RWPE1 (cell line): Measurements from ENCODE around the gene RPS17.
"Not testable (repeated sequence)": the region's sequence is repeated elsewhere in the genome, so short reads cannot be mapped to it uniquely, and the experiment has no call there.

Experiments used
- CTCF ChIA-PET: fragments of 350-600 bp; sonication (Branson Sonifier 250); formaldehyde crosslinking; extraction: SDS; loops from one replicate; lab custom pipeline; 2021; lab: Yijun Ruan, JAX
- POLR2A ChIA-PET: fragments of 400-600 bp; formaldehyde crosslinking; extraction: SDS; loops from one replicate; lab custom pipeline; 2020; ENCODE audit warnings: antibody characterized with exemption; ENCODE audit not compliant: low non-redundant PET; lab: Yijun Ruan, JAX
- DNase-seq: peaks from one replicate; pipeline ENCODE4 v3.0.0; 2012; ENCODE audit warnings: low spot score
- H3K27ac ChIP-seq: fragments of 450-650 bp; 2 replicates; pipeline ENCODE4 v1.5.1; 2017
- CTCF ChIP-seq: fragments of 450-650 bp; conservative IDR thresholded peaks from 2 replicates; pipeline ENCODE4 v1.5.1; 2017; ENCODE audit warnings: low read depth, mild to moderate bottlenecking

The RPS17 gene

DNA sequence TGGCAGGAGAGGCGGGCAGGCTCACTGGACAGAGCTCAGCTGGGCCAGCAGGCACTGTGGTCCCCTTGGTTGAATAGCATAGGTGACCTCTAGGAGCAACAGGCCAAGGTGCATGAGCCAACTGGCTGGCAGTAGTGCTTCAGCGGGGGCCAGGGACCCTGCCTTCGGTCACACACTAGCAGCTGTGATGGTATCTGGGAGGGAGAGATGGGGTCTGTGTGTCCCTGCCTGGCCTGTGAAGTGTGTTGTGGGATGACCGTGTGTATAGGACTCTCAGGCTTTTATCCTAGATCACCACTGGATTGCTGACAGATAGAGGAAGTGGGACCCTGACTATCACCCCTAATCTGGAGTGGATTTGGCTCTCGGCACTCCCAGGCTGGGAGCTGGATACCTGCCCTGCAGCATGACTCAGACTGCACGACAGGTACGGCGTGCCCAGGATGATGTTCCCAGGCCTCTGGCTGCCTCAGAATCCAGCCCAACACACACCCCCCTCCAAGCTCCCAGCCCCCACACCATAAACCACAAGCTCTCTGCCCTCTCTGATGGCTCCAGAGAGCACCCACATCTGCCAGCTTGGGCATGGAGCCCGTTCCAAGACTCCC is 7.8 kb downstream of the RPS17 start:
- TF ChIP-seq CTCF: no peak
- DNase-seq: no peak
- peak overlapping the region; percentile 59 for H3K27ac ChIP-seq
- POLR2A ChIA-PET: interaction anchor here (0.6 kb wide), 1 partner anchor 386 kb away, joined by 5 read pairs; no protein-coding TSS in a partner anchor
- CTCF ChIA-PET: no interaction called here

GRCh38 chr15:82531496-82532382 is 8.5 kb downstream of the RPS17 start:
- DNase-seq: no peak
- no peak for TF ChIP-seq CTCF
- ChIA-PET CTCF (interaction anchor here (0.6 to 1.4 kb wide), 2 partner anchors 112 to 469 kb away, joined by 3 to 4 read pairs; no protein-coding TSS in a partner anchor), POLR2A (no interaction called here)
- peak overlapping the region; percentile 59 for H3K27ac ChIP-seq

GRCh38 chr15:82530606-82531379 is 9.5 kb downstream of the RPS17 start:
- ChIA-PET POLR2A (no interaction called here), CTCF (interaction anchor here (0.5 to 1.4 kb wide), 9 partner anchors 9 to 1530 kb away, joined by 3 to 6 read pairs (median 5); partner anchors contain the start of genes RPS17 and TLNRD1)
- TF ChIP-seq CTCF: peak; percentile 98
- DNase-seq: peak; percentile 77
- peak overlapping the region; percentile 59 for H3K27ac ChIP-seq

DNA sequence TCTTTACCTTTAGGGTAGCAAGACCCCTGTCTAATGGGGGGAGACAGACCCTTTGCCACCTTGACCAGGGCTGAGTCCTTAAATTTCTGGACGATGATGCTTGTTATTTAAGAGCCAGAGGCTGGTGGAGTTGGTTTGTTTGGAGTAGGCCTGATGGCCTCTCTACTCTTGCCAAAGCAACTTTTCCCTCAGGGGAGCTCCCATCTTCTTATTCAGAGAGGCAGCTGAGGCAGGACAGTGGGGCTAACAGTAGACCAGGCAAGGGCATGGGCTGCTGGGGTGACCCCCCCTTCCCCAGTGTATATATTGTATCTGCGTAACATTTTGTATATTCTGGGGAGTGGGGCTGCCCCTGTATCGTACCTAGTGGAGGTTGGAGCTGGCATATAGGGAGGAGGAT is 10.3 kb downstream of the RPS17 start:
- TF ChIP-seq CTCF: no peak
- H3K27ac ChIP-seq: no peak overlapping the region
- CTCF ChIA-PET: interaction anchor here (0.6 to 1.4 kb wide), 3 partner anchors 10 to 1119 kb away, joined by 3 to 5 read pairs (median 3); partner anchors contain the start of gene RPS17
- no peak for DNase-seq
- POLR2A ChIA-PET: no interaction called here

DNA sequence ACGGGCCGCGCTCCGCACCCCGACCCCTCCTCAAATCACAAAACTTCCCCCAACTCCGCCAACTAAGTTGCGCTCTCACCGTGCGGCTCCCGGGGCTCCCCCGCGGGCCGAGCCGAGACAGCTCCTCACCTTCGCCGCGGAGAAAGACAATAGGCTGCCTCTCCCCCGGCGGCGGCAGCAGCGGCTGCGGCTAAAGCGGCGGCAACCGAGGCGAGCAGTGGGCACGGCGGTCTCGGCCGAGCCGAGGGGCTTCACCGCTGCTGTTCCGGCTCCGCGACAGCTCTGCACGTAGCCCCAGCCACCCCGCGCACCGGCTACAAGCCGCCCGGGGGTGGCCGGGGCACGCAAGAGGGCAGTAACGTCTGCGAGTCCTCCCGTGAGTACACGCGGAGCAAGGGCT is 26.7 kb downstream of the RPS17 start:
- DNase-seq, H3K27ac ChIP-seq, POLR2A ChIA-PET, CTCF ChIA-PET: not testable (repeated sequence)

DNA sequence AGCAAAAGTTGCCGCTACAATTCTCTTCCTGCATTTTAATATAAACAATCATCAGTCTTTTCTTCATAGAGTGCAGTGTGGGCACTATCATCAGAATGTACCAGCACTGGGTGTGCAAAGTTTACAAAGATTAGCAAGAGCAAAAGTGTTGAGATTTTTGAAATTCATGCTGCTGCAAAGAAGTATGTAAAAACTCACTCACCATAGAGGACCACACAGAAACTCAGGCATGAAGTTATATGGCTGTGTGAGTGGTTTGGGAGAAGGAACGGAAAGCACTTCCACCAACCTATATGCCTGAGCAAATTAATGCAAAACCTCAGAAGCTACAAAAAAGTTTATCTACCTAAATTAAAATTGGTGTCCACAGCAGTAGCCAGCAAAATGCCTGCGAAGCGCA is 32.6 kb downstream of the RPS17 start:
- CTCF ChIA-PET, DNase-seq, H3K27ac ChIP-seq, POLR2A ChIA-PET: not testable (repeated sequence)

GRCh38 chr15:82507087-82507486 is 33.2 kb downstream of the RPS17 start:
- H3K27ac ChIP-seq, POLR2A ChIA-PET, CTCF ChIA-PET, DNase-seq: not testable (repeated sequence)

GRCh38 chr15:82505842-82506241 is 34.4 kb downstream of the RPS17 start:
- CTCF ChIA-PET, POLR2A ChIA-PET, DNase-seq, H3K27ac ChIP-seq: not testable (repeated sequence)

- DNase-seq, CTCF ChIA-PET, H3K27ac ChIP-seq, POLR2A ChIA-PET: not testable (repeated sequence)
Observed at GRCh38 chr15:82504074-82504473, 36.2 kb downstream of the RPS17 start.

GRCh38 chr15:82502700-82503339 is 37.4 kb downstream of the RPS17 start:
- DNase-seq, CTCF ChIA-PET, POLR2A ChIA-PET, H3K27ac ChIP-seq: not testable (repeated sequence)

- CTCF ChIA-PET, DNase-seq, H3K27ac ChIP-seq: not testable (repeated sequence)
Observed at GRCh38 chr15:82500772-82501171, 39.5 kb downstream of the RPS17 start.

More at GRCh38 chr15:82500772-82501171, 39.5 kb downstream of the RPS17 start:
- POLR2A ChIA-PET: not testable (repeated sequence)
